ENCODE results near the gene FBN1.

DNA sequence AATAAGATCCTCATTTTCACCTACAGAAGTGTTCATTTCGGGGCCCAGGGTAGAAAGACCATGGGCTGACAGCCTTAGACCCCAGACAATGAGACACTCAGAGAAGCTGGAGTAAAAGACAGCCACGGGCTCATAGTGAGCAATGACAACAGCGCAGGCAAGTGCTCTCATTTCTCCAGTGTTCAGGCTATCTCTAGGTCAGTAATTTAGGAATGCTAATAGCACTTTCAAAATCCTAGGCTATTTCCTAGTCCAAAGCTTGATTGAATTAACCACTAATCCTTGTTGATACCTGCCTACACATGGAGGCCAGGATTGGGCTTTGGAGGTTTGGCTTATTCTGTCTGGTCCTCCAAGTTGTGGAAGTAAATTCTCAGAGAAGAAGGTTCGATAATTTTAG lies 44.4 kb downstream of the FBN1 start:
- TF ChIP-seq, protein P1, sequence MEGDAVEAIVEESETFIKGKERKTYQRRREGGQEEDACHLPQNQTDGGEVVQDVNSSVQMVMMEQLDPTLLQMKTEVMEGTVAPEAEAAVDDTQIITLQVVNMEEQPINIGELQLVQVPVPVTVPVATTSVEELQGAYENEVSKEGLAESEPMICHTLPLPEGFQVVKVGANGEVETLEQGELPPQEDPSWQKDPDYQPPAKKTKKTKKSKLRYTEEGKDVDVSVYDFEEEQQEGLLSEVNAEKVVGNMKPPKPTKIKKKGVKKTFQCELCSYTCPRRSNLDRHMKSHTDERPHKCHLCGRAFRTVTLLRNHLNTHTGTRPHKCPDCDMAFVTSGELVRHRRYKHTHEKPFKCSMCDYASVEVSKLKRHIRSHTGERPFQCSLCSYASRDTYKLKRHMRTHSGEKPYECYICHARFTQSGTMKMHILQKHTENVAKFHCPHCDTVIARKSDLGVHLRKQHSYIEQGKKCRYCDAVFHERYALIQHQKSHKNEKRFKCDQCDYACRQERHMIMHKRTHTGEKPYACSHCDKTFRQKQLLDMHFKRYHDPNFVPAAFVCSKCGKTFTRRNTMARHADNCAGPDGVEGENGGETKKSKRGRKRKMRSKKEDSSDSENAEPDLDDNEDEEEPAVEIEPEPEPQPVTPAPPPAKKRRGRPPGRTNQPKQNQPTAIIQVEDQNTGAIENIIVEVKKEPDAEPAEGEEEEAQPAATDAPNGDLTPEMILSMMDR (IDR thresholded peaks at IDR 0.05) = no peak
- TF ChIP-seq, protein P2, sequence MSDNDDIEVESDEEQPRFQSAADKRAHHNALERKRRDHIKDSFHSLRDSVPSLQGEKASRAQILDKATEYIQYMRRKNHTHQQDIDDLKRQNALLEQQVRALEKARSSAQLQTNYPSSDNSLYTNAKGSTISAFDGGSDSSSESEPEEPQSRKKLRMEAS (CRISPR knock-in tag; IDR thresholded peaks at IDR 0.05) = no peak
- TF ChIP-seq, protein P3, sequence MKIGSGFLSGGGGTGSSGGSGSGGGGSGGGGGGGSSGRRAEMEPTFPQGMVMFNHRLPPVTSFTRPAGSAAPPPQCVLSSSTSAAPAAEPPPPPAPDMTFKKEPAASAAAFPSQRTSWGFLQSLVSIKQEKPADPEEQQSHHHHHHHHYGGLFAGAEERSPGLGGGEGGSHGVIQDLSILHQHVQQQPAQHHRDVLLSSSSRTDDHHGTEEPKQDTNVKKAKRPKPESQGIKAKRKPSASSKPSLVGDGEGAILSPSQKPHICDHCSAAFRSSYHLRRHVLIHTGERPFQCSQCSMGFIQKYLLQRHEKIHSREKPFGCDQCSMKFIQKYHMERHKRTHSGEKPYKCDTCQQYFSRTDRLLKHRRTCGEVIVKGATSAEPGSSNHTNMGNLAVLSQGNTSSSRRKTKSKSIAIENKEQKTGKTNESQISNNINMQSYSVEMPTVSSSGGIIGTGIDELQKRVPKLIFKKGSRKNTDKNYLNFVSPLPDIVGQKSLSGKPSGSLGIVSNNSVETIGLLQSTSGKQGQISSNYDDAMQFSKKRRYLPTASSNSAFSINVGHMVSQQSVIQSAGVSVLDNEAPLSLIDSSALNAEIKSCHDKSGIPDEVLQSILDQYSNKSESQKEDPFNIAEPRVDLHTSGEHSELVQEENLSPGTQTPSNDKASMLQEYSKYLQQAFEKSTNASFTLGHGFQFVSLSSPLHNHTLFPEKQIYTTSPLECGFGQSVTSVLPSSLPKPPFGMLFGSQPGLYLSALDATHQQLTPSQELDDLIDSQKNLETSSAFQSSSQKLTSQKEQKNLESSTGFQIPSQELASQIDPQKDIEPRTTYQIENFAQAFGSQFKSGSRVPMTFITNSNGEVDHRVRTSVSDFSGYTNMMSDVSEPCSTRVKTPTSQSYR (CRISPR knock-in tag; IDR thresholded peaks at IDR 0.05) = no peak
- no peak for TF ChIP-seq MXD4 (CRISPR knock-in tag; IDR thresholded peaks at IDR 0.05; ENCODE audit: borderline replicate concordance)
- TF ChIP-seq, protein P4, sequence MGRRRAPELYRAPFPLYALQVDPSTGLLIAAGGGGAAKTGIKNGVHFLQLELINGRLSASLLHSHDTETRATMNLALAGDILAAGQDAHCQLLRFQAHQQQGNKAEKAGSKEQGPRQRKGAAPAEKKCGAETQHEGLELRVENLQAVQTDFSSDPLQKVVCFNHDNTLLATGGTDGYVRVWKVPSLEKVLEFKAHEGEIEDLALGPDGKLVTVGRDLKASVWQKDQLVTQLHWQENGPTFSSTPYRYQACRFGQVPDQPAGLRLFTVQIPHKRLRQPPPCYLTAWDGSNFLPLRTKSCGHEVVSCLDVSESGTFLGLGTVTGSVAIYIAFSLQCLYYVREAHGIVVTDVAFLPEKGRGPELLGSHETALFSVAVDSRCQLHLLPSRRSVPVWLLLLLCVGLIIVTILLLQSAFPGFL (CRISPR knock-in tag; IDR thresholded peaks at IDR 0.05; ENCODE audit: borderline replicate concordance) = no peak

Measured in WTC11 (cell line).